Stimulated activated CD4-positive, alpha-beta T cell treated with anti-CD3 and anti-CD28 coated beads, TNF-alpha, amount 100 ng/mL, for 48 hours (primary cell): ENCODE data around the gene PRKCZ.

Experiments used
- DNase-seq, 3 donors: peaks; one replicate each; pipeline ENCODE4 v3.0.0-alpha.2; 2020; ENCODE audit warnings: low read depth in 3 of 3

PRKCZ gene

GRCh38 chr1:2024887-2025286, 25.3 kb upstream of the PRKCZ start:
- DNase-seq: no peak

GRCh38 chr1:2025491-2025981, 24.7 kb upstream of the PRKCZ start:
- DNase-seq: no peak

DNA sequence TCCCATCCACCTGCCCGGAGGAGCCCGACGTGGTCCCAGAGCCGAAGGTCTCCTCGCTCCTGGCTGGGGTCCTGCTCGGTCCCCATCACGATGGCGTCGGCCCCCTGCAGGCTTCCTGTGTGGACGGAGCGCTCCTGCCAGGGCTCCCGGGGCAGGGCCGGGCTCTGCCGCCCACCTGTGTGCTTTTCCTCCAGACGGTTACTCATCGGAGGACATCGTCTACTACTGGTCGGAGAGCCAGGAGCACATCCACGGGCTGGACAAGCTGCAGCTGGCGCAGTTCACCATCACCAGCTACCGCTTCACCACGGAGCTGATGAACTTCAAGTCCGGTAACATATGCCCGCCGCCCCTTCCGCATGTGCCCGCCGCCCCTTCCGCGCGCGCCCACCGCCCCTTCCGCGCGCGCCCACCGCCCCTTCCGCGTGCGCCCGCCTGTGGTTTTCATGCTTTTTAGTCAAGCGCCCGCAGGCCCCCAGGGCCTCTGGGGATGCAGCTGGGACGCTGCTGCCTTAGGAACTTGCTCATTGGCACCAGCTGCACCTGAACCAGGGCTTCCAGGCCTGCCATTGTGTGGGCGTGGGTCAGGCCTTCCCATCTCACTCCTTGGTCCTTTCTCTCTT, 22.1 kb upstream of the PRKCZ start:
- no peak for DNase-seq

- no peak for DNase-seq
Measured at GRCh38 chr1:2028870-2029560, 21.2 kb upstream of the PRKCZ start.

DNA sequence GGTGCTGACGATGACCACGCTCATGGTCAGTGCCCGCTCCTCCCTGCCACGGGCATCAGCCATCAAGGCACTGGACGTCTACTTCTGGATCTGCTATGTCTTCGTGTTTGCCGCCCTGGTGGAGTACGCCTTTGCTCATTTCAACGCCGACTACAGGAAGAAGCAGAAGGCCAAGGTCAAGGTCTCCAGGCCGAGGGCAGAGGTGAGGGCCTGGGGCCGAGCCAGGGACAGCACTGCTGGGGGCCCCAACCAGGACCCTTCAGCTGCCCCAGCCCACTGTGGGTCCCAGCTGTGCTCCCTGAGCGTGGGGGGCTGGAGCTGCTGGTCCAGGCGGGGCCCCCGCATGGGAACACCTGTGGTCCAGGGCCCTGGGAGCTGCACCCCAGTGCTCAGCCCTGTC, 20.6 kb upstream of the PRKCZ start:
- DNase-seq: no peak

DNA sequence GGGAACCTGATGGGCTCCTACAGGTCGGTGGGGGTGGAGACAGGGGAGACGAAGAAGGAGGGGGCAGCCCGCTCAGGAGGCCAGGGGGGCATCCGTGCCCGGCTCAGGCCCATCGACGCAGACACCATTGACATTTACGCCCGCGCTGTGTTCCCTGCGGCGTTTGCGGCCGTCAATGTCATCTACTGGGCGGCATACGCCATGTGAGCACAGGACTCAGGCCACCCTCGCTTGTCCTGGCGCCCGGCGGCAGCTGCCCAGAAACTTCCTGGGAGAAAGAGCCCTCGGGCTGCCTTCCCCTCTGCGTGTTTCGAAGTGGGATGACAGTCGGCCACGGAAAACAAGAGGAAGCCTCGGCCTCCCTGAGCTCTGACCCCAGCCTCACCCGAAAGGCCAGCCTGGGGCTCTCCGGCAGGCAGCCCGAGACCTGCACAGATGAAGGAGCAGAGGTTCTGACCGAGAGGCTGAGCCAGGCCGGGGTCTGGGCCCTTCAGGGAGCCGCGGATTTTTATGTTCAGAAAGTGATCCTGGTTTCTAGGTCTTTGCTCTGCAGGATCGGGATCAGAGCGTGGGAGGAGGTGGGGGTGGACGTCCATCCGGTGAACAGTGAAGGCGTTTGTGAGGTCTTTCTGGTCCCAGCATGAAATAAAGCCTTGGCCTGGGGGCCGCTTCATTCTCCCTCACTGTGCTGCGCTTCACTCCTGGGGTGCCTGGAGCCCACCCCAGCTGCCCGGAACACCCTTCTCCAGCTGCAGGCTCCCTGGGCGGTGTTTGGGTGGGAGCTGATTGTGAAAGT, 19.9 kb upstream of the PRKCZ start:
- no peak for DNase-seq

DNA sequence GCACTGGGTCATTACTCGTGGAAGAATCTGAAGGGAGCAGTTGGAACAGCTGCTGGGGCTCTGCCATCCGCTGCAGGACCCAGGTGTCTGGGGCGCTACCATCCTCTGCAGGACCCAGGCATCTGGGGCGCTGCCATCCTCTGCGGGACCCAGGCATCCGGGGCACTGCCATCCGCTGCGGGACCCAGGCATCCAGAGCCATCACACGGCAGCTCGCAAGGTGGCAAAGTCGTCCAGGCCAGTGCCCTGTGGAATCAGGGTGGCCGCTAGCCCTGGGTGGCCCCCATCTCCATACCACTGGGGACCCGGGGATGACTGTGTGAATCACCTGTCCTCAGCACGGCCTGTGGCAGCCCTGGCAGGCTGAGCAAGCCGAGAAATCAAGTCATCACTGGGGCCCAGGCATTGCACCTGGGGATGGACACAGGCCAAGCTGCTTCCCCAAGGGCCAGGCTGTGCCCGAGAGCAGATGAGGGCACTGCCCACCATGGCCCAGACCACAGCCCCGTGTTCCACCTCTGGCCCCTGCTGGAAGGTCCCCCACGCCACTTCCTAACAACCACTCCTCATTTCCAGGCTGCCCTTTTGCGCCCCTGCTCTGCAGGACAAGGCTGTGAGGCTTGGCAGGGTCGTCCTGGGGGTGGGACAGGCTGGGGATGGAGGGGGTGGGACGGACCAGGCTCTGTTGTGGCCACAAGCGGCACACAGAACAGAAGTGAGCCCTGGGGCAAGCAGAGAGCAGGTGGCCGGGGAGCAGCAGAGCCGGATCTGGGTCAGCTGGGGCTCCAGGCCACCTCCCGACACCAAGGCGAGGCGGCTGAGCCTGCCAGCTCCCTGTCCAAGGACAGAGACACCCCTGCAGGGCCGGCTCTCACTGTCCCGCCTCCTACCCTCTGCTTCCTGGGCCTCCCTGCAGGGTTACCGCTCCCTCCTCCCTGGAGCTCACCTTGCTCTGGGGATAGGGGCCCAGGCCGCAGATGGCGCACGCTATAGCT, 18.4 kb upstream of the PRKCZ start:
- DNase-seq: no peak

DNA sequence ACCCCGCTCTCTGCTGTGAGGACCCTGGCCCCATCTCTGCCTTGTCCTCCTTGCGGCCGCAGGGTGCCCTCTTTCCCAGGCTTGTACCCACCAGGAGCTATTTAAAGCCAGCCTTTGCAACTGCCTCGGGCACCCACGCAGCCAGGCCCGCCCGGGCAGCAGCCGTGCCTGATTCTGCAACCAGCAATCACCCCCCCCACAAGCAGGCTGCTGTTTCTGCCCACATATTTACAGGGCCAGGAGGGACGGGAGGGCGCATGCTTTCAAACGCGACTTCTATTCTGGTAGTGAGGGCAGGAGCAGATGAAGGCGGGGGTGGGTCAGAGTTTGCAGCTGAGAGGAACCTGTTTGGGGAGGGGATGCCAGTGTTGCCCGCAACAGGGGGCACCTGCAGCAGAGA, 17.5 kb upstream of the PRKCZ start:
- DNase-seq: no peak

GRCh38 chr1:2033165-2033564, 17.0 kb upstream of the PRKCZ start:
- no peak for DNase-seq

- no peak for DNase-seq
Measured at GRCh38 chr1:2036287-2036686, 13.9 kb upstream of the PRKCZ start.

DNA sequence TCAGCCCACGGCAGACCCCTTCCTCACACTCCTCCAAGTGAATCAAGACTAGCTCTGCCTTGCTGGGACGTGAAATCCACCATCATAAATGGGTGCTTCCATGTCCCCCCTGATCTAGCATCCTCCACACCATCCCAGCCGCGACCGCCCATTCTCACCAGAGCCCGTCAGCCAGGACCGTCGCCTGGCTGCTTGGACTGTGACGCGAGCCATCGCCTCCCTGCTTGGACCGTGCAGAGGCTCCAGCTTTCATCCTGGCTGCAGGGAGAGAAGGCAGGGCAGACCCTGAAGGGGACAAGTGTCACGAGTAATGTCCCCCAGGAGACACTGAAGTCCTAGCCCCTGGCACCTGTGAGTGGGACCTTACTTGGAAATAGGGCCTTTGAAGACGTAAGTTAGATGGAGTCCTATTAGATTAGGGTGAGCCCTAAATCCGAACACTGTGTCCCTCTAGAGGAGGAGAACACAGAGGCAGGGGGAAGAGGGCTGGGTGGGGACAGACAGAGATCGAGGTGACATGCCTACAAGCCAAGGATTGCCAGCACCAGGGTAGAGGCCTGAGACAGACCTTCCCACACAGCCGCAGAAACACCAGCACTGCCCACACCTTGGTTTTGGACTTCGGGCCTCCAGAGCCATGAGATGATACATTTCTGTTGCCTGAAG, 12.8 kb upstream of the PRKCZ start:
- no peak for DNase-seq

- DNase-seq: no peak
Measured at GRCh38 chr1:2038229-2038628, 12.0 kb upstream of the PRKCZ start.

- DNase-seq: no peak
Measured at GRCh38 chr1:2039251-2039650, 11.0 kb upstream of the PRKCZ start.

DNA sequence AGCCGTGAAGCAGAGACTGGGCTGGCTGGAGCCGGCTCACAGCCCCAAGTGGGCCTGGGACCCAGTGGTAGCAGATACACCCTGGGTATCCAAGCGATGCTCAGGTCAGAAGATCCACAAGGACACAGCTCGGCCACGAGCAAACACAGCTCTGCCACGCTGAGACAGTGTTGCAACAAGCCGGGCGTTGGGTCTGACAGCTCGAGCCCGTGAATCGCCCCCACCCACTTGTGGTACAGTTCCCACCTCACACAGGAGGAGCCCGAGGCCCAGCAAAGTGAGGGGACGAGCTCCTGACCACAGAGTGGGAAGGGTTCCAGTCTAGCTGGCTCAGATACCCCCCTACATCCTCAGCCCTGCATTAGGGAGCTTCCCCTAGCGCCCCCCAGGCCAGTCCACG, 8.9 kb upstream of the PRKCZ start:
- no peak for DNase-seq

GRCh38 chr1:2041887-2042286, 8.3 kb upstream of the PRKCZ start:
- DNase-seq: no peak

GRCh38 chr1:2042830-2043773, 7.1 kb upstream of the PRKCZ start:
- DNase-seq: no peak

DNA sequence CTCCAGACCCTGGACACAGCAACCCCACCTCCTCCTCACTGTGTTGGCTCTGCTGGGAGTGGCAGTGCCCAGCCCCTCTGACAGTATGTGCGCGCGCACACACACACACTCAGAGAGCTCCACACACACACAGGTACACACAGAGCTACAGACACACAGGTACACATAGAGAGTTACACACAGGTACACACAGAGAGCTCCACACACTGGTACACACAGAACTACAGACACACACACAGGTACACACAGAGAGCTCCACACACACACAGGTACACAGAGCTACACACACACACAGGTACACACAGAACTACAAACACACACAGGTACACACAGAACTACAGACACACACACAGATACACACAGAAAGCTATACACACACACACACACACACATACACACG, 6.3 kb upstream of the PRKCZ start:
- DNase-seq: no peak

DNA sequence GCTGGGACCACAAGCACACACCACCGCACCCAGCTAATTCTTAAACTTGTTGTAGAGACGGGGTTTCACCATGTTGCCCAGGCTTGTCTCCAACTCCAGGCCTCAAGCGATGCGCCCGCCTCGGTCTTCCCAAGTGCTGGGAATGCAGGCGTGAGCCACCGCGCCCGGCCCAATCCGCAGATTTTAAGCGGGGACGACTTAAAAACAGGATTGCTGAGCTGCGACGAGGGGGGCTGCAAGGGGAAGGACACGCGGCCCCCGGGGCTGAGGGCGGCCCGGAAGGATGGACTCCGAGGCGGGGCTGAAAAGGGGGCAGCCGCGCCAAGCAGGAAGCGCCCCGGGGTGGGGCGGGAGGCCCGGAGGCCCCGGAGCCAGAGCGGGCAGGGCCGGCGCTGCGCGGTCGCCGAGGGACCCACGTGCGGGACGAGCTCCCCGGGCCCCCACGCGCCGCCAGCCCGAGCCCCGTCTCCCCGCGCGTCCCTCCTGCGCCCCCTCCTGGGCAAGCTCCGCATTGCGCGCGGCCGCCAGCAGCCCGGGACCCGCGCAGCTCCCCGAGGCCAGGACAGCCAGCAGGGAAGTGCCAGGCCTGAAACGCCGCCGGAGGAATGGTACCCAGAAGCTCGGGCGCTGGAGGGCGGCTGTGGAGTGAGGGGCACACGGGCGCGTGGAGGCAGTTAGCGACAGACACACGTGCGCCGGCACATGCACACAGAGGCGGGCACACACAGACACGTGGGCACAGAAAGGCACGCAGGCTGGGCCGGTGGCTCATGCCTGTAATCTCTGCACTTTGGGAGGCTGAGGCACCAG, 5.5 kb upstream of the PRKCZ start:
- DNase-seq: peak; percentile 62 to 73 (median 67)
